Spleen (tissue), 11 donors: ENCODE results near the gene VPS52. TPM values are rescaled to one million over a fixed set of nuclear protein-coding genes. Genes with fewer than 3 reads are reported as not detected.
A peak's percentile ranks its signal among the peaks of the same experiment; 100 is the strongest.

Source experiments
- DNase-seq: peaks from one replicate; pipeline ENCODE4 v3.0.0-alpha.2; 2020
- H3K27ac ChIP-seq, 8 donors: fragments of 200-600 bp; sonication (generic) in 7 of 8; 1 replicate in 4 of 8; 2 replicates in 4 of 8; pipeline versions ENCODE4 v1.5.0 to v1.8.0; 2016 to 2021; ENCODE audit warnings: inconsistent platforms in 4 of 8, mild to moderate bottlenecking in 4 of 8, moderate library complexity in 1 of 8
- H3K27me3 ChIP-seq, 7 donors: fragments of 200-600 bp; sonication (generic) in 6 of 7; replicated peaks in 1 of 7; 1 replicate in 4 of 7; 2 replicates in 3 of 7; pipeline versions ENCODE4 v1.5.0 to v1.8.0; 2016 to 2021; ENCODE audit warnings: inconsistent platforms in 3 of 7, mild to moderate bottlenecking in 1 of 7
- H3K36me3 ChIP-seq, 6 donors: fragments of 200-600 bp; sonication (generic) in 5 of 6; 1 replicate in 4 of 6; 2 replicates in 2 of 6; pipeline versions ENCODE4 v1.5.0 to v1.8.0; 2016 to 2021; ENCODE audit warnings: inconsistent platforms in 2 of 6
- H3K4me1 ChIP-seq, 6 donors: fragments of 200-600 bp; sonication (generic) in 5 of 6; 1 replicate in 3 of 6; 2 replicates in 3 of 6; pipeline versions ENCODE4 v1.5.0 to v1.8.0; 2016 to 2021; ENCODE audit warnings: inconsistent platforms in 3 of 6
- H3K4me3 ChIP-seq, 8 donors: fragments of 200-600 bp; sonication (generic) in 7 of 8; 1 replicate in 4 of 8; 2 replicates in 4 of 8; pipeline versions ENCODE4 v1.5.0 to v1.8.0; 2016 to 2021; ENCODE audit warnings: inconsistent platforms in 4 of 8, mild to moderate bottlenecking in 4 of 8, moderate library complexity in 2 of 8
- H3K9me3 ChIP-seq, 8 donors: fragments of 200-600 bp; sonication (generic) in 7 of 8; 1 replicate in 4 of 8; 2 replicates in 4 of 8; pipeline versions ENCODE4 v1.5.0 to v1.8.0; 2016 to 2021; ENCODE audit warnings: inconsistent platforms in 4 of 8
- POLR2A ChIP-seq, 3 donors: fragments of 450-650 bp; IDR thresholded peaks; one replicate each; pipeline ENCODE4 v1.5.1; 2017; ENCODE audit warnings: antibody characterized with exemption in 3 of 3, mild to moderate bottlenecking in 1 of 3
- POLR2AphosphoS5 ChIP-seq, 3 donors: sonication (generic); formaldehyde crosslinking; IDR thresholded peaks; one replicate each; pipeline ENCODE4 v1.5.1; 2017; ENCODE audit warnings: antibody characterized with exemption in 3 of 3
- WGBS, 5 donors: extraction: QIAGEN DNeasy Blood & Tissue Kit in 3 of 5; methylation state at CpG; one replicate each; pipeline versions ENCODE4 v1.1.5 to v1.1.7; 2013 to 2018; 5-methylcytosine and 5-hydroxymethylcytosine counted together
- intact Hi-C: fragments of 100-400 bp; cut with DNase I; formaldehyde crosslinking; loops from one replicate; pipeline ENCODE4 v1.15.0; 2023; ENCODE audit warnings: low total_unique reads
- polyA plus RNA-seq, 3 donors: library from polyadenylated mRNA; stranded (reverse); fragments of 200-250 nt; gene quantifications; one replicate each; pipeline ENCODE4 v1.2.1, GENCODE V29; 2013
- total RNA-seq, 7 donors: library from RNA; depleted of rRNA in 3 of 7; stranded (reverse); fragments of >200 nt in 3 of 7; fragmentation: NEBNext Ultra II Directional in 4 of 7; extraction: Animal tissue kit (Norgen Biotek cat#: 25700) in 4 of 7; gene quantifications; one replicate each; pipeline versions ENCODE4 v1.1.0 to v1.2.1, GENCODE V29; 2016 to 2021
- TF ChIP-seq, protein P1 (sequence below), 11 experiments: fragments of 200-600 bp in 7 of 11; fragments of 450-650 bp in 4 of 11; sonication (generic) in 4 of 11; IDR thresholded peaks in 8 of 11; conservative IDR thresholded peaks in 3 of 11; 1 replicate in 7 of 11; 2 replicates in 4 of 11; pipeline versions ENCODE4 v1.4.0 to v1.8.0; 2016 to 2021; ENCODE audit warnings: antibody characterized with exemption in 11 of 11, inconsistent platforms in 4 of 11, mild to moderate bottlenecking in 1 of 11
- donor health status: healthy with polysubstance abuse.
- donor health status: DM: no; HTN: no; CAD: no; lungs with moderate emphysema.
- donor health status: DM: no; HTN: no; CAD: no.
- donor health status: Bipolar disorder and iron deficiency.
- donor health status: healthy.
- donor health status: DM: no; HTN: no; CAD: no.
- donor health status: DM: yes; HTN: yes; CAD: no.

VPS52 gene
- total and polyA plus RNA-seq, 10 donors: 31.7 to 87.7 (median 54.1) TPM

DNA sequence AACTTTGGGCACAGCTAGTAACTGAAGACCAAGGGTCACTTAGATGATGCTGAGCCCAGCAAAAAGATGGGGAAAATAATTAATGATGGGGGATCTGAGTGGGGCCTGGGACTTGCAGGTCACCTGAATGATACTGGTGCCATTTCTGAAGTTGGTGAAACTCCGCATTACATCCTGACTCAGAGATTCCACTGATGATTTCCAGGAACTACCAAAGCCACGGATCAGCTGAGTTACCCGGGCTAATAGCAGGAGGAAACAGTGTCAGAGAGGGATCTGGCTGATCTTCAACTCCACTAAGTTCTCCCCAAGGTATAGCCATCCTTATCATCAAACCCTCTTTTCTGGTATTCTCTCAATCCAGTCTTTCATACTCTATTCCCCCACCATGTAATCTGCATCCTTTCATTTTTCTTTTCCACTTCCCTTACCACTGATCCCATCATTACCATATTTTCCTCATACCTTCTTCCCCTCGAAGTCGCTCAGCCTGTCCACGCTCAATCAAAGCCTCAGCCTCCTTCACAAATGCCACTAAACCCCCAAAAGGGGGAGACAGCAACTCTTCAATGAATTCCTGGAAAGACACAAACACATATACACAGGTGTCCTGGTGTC, 20.2 kb downstream of the VPS52 start:
- no peak for DNase-seq
- no peak overlapping the region for H3K4me3 ChIP-seq
- WGBS, 5 donors: 79 to 88% (median 84%) methylated on average over 6 of the region's 6 CpGs
- H3K9me3 ChIP-seq: no peaks in the 10 kb centered on the region
- intact Hi-C loops: no loop called here
- peaks cover 0 to 8% (median 0%) of the 10 kb centered on the region in 7 donors for H3K27me3 ChIP-seq
- H3K4me1 ChIP-seq: peaks cover 10 to 45% (median 29%) of the 10 kb centered on the region in 6 donors
- no peak for TF ChIP-seq POLR2AphosphoS5 (IDR thresholded peaks at IDR 0.05)
- no peak for TF ChIP-seq POLR2A (IDR thresholded peaks at IDR 0.05)
- TF ChIP-seq, protein P1, sequence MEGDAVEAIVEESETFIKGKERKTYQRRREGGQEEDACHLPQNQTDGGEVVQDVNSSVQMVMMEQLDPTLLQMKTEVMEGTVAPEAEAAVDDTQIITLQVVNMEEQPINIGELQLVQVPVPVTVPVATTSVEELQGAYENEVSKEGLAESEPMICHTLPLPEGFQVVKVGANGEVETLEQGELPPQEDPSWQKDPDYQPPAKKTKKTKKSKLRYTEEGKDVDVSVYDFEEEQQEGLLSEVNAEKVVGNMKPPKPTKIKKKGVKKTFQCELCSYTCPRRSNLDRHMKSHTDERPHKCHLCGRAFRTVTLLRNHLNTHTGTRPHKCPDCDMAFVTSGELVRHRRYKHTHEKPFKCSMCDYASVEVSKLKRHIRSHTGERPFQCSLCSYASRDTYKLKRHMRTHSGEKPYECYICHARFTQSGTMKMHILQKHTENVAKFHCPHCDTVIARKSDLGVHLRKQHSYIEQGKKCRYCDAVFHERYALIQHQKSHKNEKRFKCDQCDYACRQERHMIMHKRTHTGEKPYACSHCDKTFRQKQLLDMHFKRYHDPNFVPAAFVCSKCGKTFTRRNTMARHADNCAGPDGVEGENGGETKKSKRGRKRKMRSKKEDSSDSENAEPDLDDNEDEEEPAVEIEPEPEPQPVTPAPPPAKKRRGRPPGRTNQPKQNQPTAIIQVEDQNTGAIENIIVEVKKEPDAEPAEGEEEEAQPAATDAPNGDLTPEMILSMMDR (IDR thresholded peaks at IDR 0.05 in 8 of 11, conservative IDR thresholded peaks at IDR 0.05 in 3 of 11): no peak
- H3K36me3 ChIP-seq: peaks cover 0 to 36% (median 2%) of the 10 kb centered on the region in 6 donors
- no peak overlapping the region for H3K27ac ChIP-seq

DNA sequence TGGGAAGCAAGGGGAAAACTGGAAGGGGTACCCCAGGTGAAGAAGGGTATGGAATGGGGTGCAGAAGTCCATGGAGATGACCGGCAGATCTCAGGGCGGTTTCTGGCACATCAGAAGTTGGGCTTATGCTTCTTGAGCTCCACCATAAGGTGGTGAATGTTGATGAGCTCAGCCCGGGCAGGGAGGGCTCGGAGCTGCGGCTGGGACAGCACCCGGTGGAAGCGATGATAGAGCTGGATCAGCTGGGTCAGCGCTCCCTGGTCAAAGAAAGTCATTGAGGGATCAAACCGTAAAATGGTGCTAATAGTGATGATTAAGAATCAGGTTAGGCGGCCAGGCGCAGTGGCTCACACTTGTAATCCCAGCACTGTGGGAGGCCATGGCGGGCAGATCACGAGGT, 20.9 kb downstream of the VPS52 start:
- 94 to 97% (median 97%) methylated on average over 13 of the region's 13 CpGs for WGBS, 5 donors
- H3K36me3 ChIP-seq: peaks cover 0 to 33% (median under 1%) of the 10 kb centered on the region in 6 donors
- peaks cover 0 to 8% (median 0%) of the 10 kb centered on the region in 7 donors for H3K27me3 ChIP-seq
- peak; percentile 64 for DNase-seq
- intact Hi-C loops: no loop called here
- H3K9me3 ChIP-seq: no peaks in the 10 kb centered on the region
- TF ChIP-seq POLR2AphosphoS5 (IDR thresholded peaks at IDR 0.05): no peak
- TF ChIP-seq POLR2A (IDR thresholded peaks at IDR 0.05): no peak
- TF ChIP-seq, protein P1 (IDR thresholded peaks at IDR 0.05 in 8 of 11, conservative IDR thresholded peaks at IDR 0.05 in 3 of 11): no peak
- no peak overlapping the region for H3K4me3 ChIP-seq
- H3K27ac ChIP-seq: peak overlapping the region in 1 of 8 donors; percentile 91
- peaks cover 10 to 45% (median 29%) of the 10 kb centered on the region in 6 donors for H3K4me1 ChIP-seq

DNA sequence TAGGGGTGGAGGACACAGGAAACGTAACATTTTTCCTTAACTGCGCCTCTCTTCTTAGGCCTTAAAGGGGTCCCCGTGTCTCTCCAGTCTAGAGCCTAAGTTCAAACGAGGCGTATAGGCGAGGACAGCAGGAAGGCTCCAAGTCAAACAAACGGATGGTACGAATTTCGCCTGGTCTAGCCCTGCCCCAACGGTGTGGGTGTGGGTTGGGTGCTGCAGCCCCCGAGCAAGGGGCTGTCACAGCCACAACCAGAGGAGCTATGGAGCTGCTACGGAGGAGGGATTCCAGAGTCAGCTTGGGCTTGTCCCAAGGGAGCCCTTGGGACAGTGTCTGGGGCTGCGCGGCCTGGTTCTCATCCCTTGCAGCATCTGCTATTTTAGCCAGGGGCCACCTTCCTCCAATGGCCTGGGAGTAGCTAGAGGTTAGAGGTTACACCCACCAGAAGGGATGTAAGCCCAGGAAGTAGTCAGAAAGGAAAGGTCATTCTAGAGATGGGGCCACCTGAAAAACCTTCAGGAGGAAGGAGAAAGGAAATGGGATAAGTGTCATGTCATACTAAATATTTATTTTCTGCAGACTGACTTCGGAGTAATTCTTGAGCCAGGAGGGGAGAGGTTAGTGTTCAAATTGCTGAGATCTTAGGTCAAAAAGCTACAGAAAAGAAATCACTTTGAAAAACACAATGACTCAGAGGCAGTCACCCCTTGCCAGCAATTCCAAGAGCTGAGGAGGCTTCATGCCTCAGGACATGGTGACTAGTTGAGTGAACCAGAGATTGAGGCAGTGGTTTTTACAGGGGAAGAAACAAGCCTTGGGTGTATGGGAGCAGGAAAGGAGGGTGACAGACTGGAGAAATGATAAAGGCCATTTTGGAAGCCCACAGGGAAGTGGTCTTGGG, 21.7 kb downstream of the VPS52 start:
- WGBS, 5 donors: 17 to 22% (median 18%) methylated on average over 14 to 15 of the region's 15 CpGs
- TF ChIP-seq, protein P1 (IDR thresholded peaks at IDR 0.05 in 8 of 11, conservative IDR thresholded peaks at IDR 0.05 in 3 of 11): no peak
- TF ChIP-seq POLR2A (IDR thresholded peaks at IDR 0.05) (no peak), POLR2AphosphoS5 (IDR thresholded peaks at IDR 0.05) (no peak)
- H3K4me3 ChIP-seq: peak overlapping the region; percentile 36 to 73 (median 52)
- peaks cover 0 to 13% (median 0%) of the 10 kb centered on the region in 7 donors for H3K27me3 ChIP-seq
- DNase-seq: peak; percentile 78
- H3K9me3 ChIP-seq: no peaks in the 10 kb centered on the region
- H3K36me3 ChIP-seq: peaks cover 0 to 29% (median 0%) of the 10 kb centered on the region in 6 donors
- peaks cover 10 to 45% (median 29%) of the 10 kb centered on the region in 6 donors for H3K4me1 ChIP-seq
- intact Hi-C loops: loop anchor here (2.0 kb wide), 1 partner anchor 89 kb away; no protein-coding TSS in a partner anchor
- H3K27ac ChIP-seq: peak overlapping the region; percentile 89 to 93 (median 91)
